ENCODE results near the gene BATF3.

GRCh38 chr1:212669102-212669501, 30.5 kb downstream of the BATF3 start:
- TF ChIP-seq CTCF (conservative IDR thresholded peaks at IDR 0.05; ENCODE audit: low read length): peak; percentile 79
- TF ChIP-seq EZH2phosphoT487 (IDR thresholded peaks at IDR 0.05; ENCODE audit: borderline replicate concordance): no peak
